Activated CD8-positive, alpha-beta memory T cell treated with anti-CD3 and anti-CD28 coated beads, Interleukin-2, amount 10 ng/mL, durations not matched to agents 7 days and 5 days (primary cell): ENCODE results near the gene KCNA5. TPM values are rescaled to one million over a fixed set of nuclear protein-coding genes. Genes with fewer than 3 reads are reported as not detected.

Experiments
- ATAC-seq: fragments of 150-1000 bp; cut with Tn5 transposase; one replicate; pipeline ENCODE4 v1.10.0; 2021; ENCODE audit warnings: moderate library complexity
- CTCF ChIA-PET: fragments of 350-600 bp; sonication (Branson Sonifier 250); formaldehyde crosslinking; loops from one replicate; lab custom pipeline; 2021; ENCODE audit warnings: antibody characterized with exemption; lab: Charles Lee
- DNase-seq: peaks from one replicate; pipeline ENCODE4 v3.0.0-alpha.2; 2020
- H3K27ac Mint-ChIP-seq: one replicate; pipeline ENCODE4 v1.8.0; 2021; ENCODE audit warnings: mild to moderate bottlenecking, mixed read lengths
- H3K27me3 Mint-ChIP-seq: one replicate; pipeline ENCODE4 v1.8.0; 2021; ENCODE audit warnings: mixed read lengths
- H3K36me3 Mint-ChIP-seq: one replicate; pipeline ENCODE4 v1.8.0; 2021; ENCODE audit warnings: mild to moderate bottlenecking, mixed read lengths
- H3K4me1 Mint-ChIP-seq: one replicate; pipeline ENCODE4 v1.8.0; 2021; ENCODE audit warnings: mixed read lengths
- H3K4me3 Mint-ChIP-seq: one replicate; pipeline ENCODE4 v1.8.0; 2021; ENCODE audit warnings: mild to moderate bottlenecking, moderate library complexity, mixed read lengths
- H3K9me3 Mint-ChIP-seq: one replicate; pipeline ENCODE4 v1.8.0; 2022; ENCODE audit warnings: low read depth, mixed read lengths
- total RNA-seq, 2 experiments: library from RNA; stranded (reverse); gene quantifications; one replicate each; pipeline ENCODE4 v1.2.3, GENCODE V29; 2021

The KCNA5 gene
- total RNA-seq, result not detected

DNA sequence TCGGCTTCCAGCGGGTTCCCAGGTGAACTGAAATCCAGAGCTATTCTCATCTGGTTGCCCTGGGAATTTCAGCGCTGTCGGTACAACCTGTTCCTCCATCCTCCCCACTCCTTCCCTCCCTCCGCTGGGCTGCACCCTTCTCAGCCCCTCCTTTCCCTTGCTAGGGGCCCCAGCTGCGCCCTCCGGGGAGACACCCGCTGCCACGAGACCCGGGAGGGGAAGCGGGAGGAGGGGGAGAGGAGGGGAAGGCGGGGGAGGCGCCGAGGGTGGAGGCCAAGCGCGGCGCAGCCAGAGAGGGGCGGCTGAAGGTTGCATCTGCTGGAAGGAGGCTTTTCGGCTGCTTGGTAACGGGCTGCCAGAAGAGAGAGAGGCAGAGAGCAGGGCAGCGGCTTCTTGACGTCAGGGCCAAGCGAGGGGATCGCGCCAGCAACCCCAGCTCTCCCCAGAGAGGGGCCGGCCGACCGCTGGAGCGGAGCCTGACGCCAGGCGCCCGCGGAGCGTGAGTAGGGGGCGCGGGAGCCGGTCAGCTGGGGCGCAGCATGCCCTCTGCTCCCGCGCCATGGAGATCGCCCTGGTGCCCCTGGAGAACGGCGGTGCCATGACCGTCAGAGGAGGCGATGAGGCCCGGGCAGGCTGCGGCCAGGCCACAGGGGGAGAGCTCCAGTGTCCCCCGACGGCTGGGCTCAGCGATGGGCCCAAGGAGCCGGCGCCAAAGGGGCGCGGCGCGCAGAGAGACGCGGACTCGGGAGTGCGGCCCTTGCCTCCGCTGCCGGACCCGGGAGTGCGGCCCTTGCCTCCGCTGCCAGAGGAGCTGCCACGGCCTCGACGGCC is at the start of gene KCNA5:
TSS of gene KCNA5 (plus strand) at position 291 of the 831 bp plus-strand sequence. CDS start at position 560, 269 bp downstream.
- Mint-ChIP-seq H3K4me1 (no peaks in the 10 kb centered on the region), H3K9me3 (no peaks in the 10 kb centered on the region), H3K36me3 (no peaks in the 10 kb centered on the region), H3K4me3 (no peak within 1 kb of the TSS), H3K27ac (no peak within 1 kb of the TSS), H3K27me3 (peaks cover 50% of the 10 kb centered on the region)
- no peak for ATAC-seq
- CTCF ChIA-PET, result no interaction called here
- DNase-seq, result no peak

DNA sequence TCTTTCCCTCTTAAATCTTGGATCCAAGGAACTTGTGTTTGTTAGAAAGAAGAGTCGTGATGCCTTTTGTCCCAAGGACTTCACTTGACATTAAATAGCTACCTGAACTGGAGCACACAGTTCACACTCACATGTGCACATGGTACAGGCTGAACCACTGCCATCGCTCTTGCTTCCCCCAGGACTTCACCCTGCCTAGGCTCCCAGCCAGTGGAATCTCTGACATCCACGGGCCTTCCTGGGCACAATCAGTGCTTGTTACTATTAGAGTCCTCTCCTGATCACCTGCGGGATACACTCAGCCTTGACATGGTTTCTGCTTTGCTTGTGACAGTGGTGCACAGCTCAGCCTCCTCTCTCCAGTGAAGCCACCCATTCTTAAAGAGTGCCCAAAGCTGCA is 49.1 kb upstream of the KCNA5 start:
- Mint-ChIP-seq H3K4me1 (no peaks in the 10 kb centered on the region), H3K27me3 (peaks cover 11% of the 10 kb centered on the region), H3K9me3 (no peaks in the 10 kb centered on the region), H3K27ac (no peak overlapping the region), H3K36me3 (no peaks in the 10 kb centered on the region), H3K4me3 (no peak overlapping the region)
- no peak for DNase-seq
- CTCF ChIA-PET, result no interaction called here
- no peak for ATAC-seq

- H3K4me1 Mint-ChIP-seq, result no peaks in the 10 kb centered on the region
- H3K27me3 Mint-ChIP-seq, result peaks cover 7% of the 10 kb centered on the region
- CTCF ChIA-PET, result interaction anchor here (1.9 kb wide), 1 partner anchor 141 kb away, joined by 5 read pairs; no protein-coding TSS in a partner anchor
- no peak overlapping the region for H3K27ac Mint-ChIP-seq
- no peaks in the 10 kb centered on the region for H3K36me3 Mint-ChIP-seq
- ATAC-seq (no peak), DNase-seq (no peak)
- no peak overlapping the region for H3K4me3 Mint-ChIP-seq
- no peaks in the 10 kb centered on the region for H3K9me3 Mint-ChIP-seq
These were observed 47.0 kb upstream of the KCNA5 start for GRCh38 chr12:4996714-4997113.

- Mint-ChIP-seq H3K27ac (no peak overlapping the region), H3K27me3 (peaks cover 4% of the 10 kb centered on the region), H3K9me3 (no peaks in the 10 kb centered on the region), H3K36me3 (no peaks in the 10 kb centered on the region), H3K4me1 (no peaks in the 10 kb centered on the region), H3K4me3 (no peak overlapping the region)
- ATAC-seq (no peak), DNase-seq (no peak)
- CTCF ChIA-PET, result interaction anchor here (1.9 kb wide), 1 partner anchor 143 kb away, joined by 5 read pairs; no protein-coding TSS in a partner anchor
These were observed 45.7 kb upstream of the KCNA5 start for GRCh38 chr12:4997939-4998338.

GRCh38 chr12:5000204-5000603 is 43.5 kb upstream of the KCNA5 start:
- ATAC-seq (no peak), DNase-seq (no peak)
- H3K4me3 Mint-ChIP-seq, result no peak overlapping the region
- CTCF ChIA-PET, result no interaction called here
- H3K9me3 Mint-ChIP-seq, result no peaks in the 10 kb centered on the region
- no peaks in the 10 kb centered on the region for H3K36me3 Mint-ChIP-seq
- H3K27ac Mint-ChIP-seq, result no peak overlapping the region
- no peaks in the 10 kb centered on the region for H3K27me3 Mint-ChIP-seq
- no peaks in the 10 kb centered on the region for H3K4me1 Mint-ChIP-seq

- H3K9me3 Mint-ChIP-seq, result no peaks in the 10 kb centered on the region
- H3K27ac Mint-ChIP-seq, result no peak overlapping the region
- no peaks in the 10 kb centered on the region for H3K27me3 Mint-ChIP-seq
- H3K4me3 Mint-ChIP-seq, result no peak overlapping the region
- CTCF ChIA-PET, result no interaction called here
- ATAC-seq (no peak), DNase-seq (no peak)
- no peaks in the 10 kb centered on the region for H3K4me1 Mint-ChIP-seq
- H3K36me3 Mint-ChIP-seq, result no peaks in the 10 kb centered on the region
These were observed 42.9 kb upstream of the KCNA5 start for GRCh38 chr12:5000658-5001385.

DNA sequence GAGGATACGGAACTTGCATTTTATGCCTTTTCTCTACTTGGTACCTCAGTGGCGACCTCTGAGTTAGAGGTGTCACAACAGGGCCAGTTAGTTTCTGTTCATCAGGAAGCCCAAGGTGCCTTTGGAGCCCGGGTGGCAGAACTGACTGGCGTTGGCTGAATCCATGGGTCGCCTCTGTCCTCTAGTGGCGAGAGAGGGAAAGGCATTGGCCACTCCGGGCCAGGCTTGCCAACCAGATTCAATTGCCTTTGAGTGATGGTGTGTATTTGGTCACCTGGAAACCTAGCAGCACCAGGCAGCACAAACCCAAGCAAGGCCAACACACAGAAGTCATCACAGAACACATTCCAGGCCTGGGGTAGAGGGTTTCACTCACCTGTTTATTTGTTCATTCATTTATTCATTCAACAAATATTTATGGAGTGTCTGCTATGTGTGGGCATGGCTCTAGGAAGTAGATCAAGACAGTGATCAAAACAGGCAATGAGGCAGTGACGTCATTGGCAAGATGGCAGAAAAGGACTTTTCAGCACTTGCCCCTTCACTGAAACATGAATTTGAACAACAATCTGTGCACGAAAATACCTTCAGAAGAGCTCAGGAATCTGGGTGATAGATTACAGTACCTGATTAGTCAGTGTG is 40.5 kb upstream of the KCNA5 start:
- DNase-seq (peak; percentile 64), ATAC-seq (peak; percentile 82)
- no peak overlapping the region for H3K27ac Mint-ChIP-seq
- CTCF ChIA-PET, result interaction anchor here (0.7 to 1.7 kb wide), 4 partner anchors 145 to 148 kb away, joined by 3 to 6 read pairs (median 4); no protein-coding TSS in a partner anchor
- H3K27me3 Mint-ChIP-seq, result peaks cover 3% of the 10 kb centered on the region
- H3K4me1 Mint-ChIP-seq, result no peaks in the 10 kb centered on the region
- H3K9me3 Mint-ChIP-seq, result no peaks in the 10 kb centered on the region
- no peak overlapping the region for H3K4me3 Mint-ChIP-seq
- no peaks in the 10 kb centered on the region for H3K36me3 Mint-ChIP-seq

GRCh38 chr12:5008661-5009060 is 35.0 kb upstream of the KCNA5 start:
- Mint-ChIP-seq H3K9me3 (no peaks in the 10 kb centered on the region), H3K36me3 (no peaks in the 10 kb centered on the region), H3K4me1 (no peaks in the 10 kb centered on the region), H3K27me3 (peaks cover 24% of the 10 kb centered on the region), H3K4me3 (no peak overlapping the region), H3K27ac (no peak overlapping the region)
- ATAC-seq, result no peak
- no peak for DNase-seq
- CTCF ChIA-PET, result no interaction called here

- Mint-ChIP-seq H3K36me3 (no peaks in the 10 kb centered on the region), H3K27ac (no peak overlapping the region), H3K4me3 (no peak overlapping the region), H3K4me1 (no peaks in the 10 kb centered on the region), H3K27me3 (peaks cover 27% of the 10 kb centered on the region), H3K9me3 (no peaks in the 10 kb centered on the region)
- ATAC-seq (no peak), DNase-seq (no peak)
- CTCF ChIA-PET, result no interaction called here
These were observed 33.5 kb upstream of the KCNA5 start for GRCh38 chr12:5010151-5010550.

DNA sequence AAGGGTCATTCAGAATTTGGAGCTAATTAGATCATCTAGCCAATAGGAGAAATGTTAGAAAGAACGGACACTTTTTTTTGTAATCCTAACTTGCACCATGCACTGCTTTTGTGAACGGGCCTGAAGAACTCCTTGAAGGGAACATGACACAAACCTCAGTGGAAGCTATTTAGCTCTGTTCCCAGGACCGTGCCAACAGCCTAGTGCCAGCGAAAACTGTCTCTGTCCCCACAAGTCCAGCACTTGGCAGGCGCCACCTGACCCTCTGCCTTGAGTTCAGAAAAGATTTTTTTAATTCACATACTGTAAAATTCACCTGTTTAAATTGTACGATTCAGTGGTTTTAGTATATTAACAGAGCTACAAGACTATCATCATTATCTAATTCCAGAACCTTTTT is 31.3 kb upstream of the KCNA5 start:
- CTCF ChIA-PET, result no interaction called here
- DNase-seq, result no peak
- H3K27me3 Mint-ChIP-seq, result peaks cover 25% of the 10 kb centered on the region
- no peak overlapping the region for H3K4me3 Mint-ChIP-seq
- H3K27ac Mint-ChIP-seq, result no peak overlapping the region
- no peaks in the 10 kb centered on the region for H3K4me1 Mint-ChIP-seq
- no peaks in the 10 kb centered on the region for H3K9me3 Mint-ChIP-seq
- H3K36me3 Mint-ChIP-seq, result no peaks in the 10 kb centered on the region
- ATAC-seq, result no peak

GRCh38 chr12:5013266-5013730 is 30.4 kb upstream of the KCNA5 start:
- no peak for DNase-seq
- no peak for ATAC-seq
- peaks cover 25% of the 10 kb centered on the region for H3K27me3 Mint-ChIP-seq
- no peaks in the 10 kb centered on the region for H3K36me3 Mint-ChIP-seq
- CTCF ChIA-PET, result no interaction called here
- no peak overlapping the region for H3K4me3 Mint-ChIP-seq
- no peaks in the 10 kb centered on the region for H3K9me3 Mint-ChIP-seq
- H3K27ac Mint-ChIP-seq, result no peak overlapping the region
- no peaks in the 10 kb centered on the region for H3K4me1 Mint-ChIP-seq

GRCh38 chr12:5014269-5014668 is 29.4 kb upstream of the KCNA5 start:
- H3K36me3 Mint-ChIP-seq, result no peaks in the 10 kb centered on the region
- DNase-seq (no peak), ATAC-seq (no peak)
- CTCF ChIA-PET, result no interaction called here
- H3K4me3 Mint-ChIP-seq, result no peak overlapping the region
- H3K27me3 Mint-ChIP-seq, result peaks cover 19% of the 10 kb centered on the region
- no peaks in the 10 kb centered on the region for H3K4me1 Mint-ChIP-seq
- no peak overlapping the region for H3K27ac Mint-ChIP-seq
- H3K9me3 Mint-ChIP-seq, result no peaks in the 10 kb centered on the region

GRCh38 chr12:5015711-5016492 is 27.8 kb upstream of the KCNA5 start:
- no peak overlapping the region for H3K27ac Mint-ChIP-seq
- no peaks in the 10 kb centered on the region for H3K9me3 Mint-ChIP-seq
- H3K27me3 Mint-ChIP-seq, result peaks cover 19% of the 10 kb centered on the region
- DNase-seq (no peak), ATAC-seq (no peak)
- H3K36me3 Mint-ChIP-seq, result no peaks in the 10 kb centered on the region
- H3K4me3 Mint-ChIP-seq, result no peak overlapping the region
- H3K4me1 Mint-ChIP-seq, result no peaks in the 10 kb centered on the region
- CTCF ChIA-PET, result no interaction called here
